GM10266 (cell line): ENCODE measurements around the gene ZNF205.
A peak's percentile ranks its signal among the peaks of the same experiment; 100 is the strongest.

Source experiments
- DNase-seq: peaks from one replicate; pipeline ENCODE4 v3.0.0; 2012; ENCODE audit errors: extremely low spot score
- TF ChIP-seq, protein P1 (sequence below): IDR thresholded peaks from 2 replicates; pipeline ENCODE4 v1.5.1; 2012; ENCODE audit warnings: mild to moderate bottlenecking, low read depth; ENCODE audit not compliant: control insufficient read depth, insufficient read depth; ENCODE audit errors: missing control alignments

Gene ZNF205

GRCh38 chr16:3121851-3122467, 9.6 kb downstream of the ZNF205 start:
- TF ChIP-seq, protein P1, sequence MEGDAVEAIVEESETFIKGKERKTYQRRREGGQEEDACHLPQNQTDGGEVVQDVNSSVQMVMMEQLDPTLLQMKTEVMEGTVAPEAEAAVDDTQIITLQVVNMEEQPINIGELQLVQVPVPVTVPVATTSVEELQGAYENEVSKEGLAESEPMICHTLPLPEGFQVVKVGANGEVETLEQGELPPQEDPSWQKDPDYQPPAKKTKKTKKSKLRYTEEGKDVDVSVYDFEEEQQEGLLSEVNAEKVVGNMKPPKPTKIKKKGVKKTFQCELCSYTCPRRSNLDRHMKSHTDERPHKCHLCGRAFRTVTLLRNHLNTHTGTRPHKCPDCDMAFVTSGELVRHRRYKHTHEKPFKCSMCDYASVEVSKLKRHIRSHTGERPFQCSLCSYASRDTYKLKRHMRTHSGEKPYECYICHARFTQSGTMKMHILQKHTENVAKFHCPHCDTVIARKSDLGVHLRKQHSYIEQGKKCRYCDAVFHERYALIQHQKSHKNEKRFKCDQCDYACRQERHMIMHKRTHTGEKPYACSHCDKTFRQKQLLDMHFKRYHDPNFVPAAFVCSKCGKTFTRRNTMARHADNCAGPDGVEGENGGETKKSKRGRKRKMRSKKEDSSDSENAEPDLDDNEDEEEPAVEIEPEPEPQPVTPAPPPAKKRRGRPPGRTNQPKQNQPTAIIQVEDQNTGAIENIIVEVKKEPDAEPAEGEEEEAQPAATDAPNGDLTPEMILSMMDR: no peak
- no peak for DNase-seq

GRCh38 chr16:3122926-3123570, 10.7 kb downstream of the ZNF205 start:
- DNase-seq: no peak
- TF ChIP-seq, protein P1: no peak

GRCh38 chr16:3123986-3124886, 11.8 kb downstream of the ZNF205 start:
- DNase-seq: peak; percentile 96

GRCh38 chr16:3127745-3128144, 15.4 kb downstream of the ZNF205 start:
- DNase-seq: no peak
- TF ChIP-seq, protein P1: no peak

More at GRCh38 chr16:3123986-3124886, 11.8 kb downstream of the ZNF205 start:
- TF ChIP-seq, protein P1: peak; percentile 48

DNA sequence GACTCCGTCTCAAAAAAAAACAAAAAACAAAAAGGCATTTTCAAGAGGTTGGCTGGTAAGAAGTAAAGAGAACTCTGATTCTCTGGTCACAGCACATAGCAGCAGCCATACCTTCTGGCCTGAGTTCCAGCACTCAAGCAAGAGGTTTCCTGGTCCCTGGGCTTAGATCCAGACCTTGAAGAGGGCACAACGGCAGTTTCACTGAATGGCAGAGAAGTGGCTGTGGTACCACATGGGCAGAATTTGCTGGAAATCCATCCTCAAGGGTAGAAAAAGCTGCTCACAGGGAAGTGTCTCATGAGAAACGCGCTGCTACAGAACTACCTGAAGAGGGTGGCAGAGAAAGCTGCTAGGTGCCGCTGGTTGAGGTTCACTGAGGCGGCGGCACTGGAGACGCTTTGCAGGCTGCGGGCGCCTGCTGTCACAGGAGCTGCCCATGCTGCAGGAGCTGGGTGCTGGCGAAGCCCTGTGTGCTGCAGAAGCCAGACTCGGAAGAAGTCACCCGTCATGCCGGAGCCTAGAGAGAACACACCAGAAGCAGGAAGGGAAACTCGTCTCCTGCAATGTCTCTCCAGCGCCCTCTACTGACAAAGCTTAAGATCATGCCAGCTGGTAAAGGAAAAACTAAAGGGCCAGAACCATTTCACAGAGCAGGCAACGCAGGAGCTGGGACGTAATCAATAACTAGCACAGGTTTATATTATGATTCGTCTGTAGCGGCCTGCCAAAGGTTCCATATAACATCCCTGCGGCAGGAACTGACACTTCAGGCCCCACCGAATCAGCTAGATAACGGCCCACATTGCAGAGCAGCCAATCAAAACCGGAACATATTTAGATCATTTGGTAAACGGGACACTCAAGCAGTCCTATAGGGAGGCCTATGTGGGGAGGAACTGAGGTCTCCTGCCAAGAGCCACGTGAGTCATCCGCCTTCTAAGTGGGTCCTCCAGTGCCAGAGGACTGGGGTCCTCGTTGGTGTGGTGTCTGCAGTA, 17.0 kb downstream of the ZNF205 start:
- TF ChIP-seq, protein P1: peak; percentile 94
- DNase-seq: no peak

GRCh38 chr16:3131755-3132377, 19.5 kb downstream of the ZNF205 start:
- DNase-seq: no peak
- TF ChIP-seq, protein P1: peak; percentile 55
